GM12892 (cell line): Measurements from ENCODE around the gene NUDCD3.

ENCODE experiments used
- POLR2A ChIP-seq: IDR thresholded peaks from 2 replicates; pipeline ENCODE4 v1.6.1; 2011; ENCODE audit warnings: low read depth, low read length, control low read depth
- POLR2AphosphoS5 ChIP-seq: IDR thresholded peaks from 2 replicates; pipeline ENCODE4 v1.6.1; 2011; ENCODE audit warnings: low read depth, low read length, control low read depth

DNA sequence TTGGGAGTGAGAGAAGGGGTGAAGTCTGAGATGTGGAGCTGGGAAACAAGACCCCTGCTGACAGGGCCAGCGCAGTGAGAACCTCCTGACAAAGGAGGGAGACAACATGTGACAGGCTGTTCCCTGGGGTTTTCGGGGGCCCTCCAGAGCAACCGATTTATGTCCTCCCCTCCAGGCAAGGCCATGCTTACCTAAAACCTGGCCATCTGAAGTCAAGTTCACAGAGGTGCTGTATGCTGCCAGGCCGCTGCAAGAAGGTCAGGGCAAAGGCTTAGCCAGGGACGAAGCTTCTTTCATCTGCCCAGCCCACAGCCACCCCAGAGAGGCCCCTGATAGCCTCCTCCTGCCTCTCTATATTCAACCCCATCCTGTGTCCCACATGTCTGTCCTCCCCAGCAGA, 30.1 kb upstream of the NUDCD3 start:
- TF ChIP-seq POLR2A (no peak), POLR2AphosphoS5 (no peak)
